ENCODE results near the gene PDGFA.

GRCh38 chr7:521221-522070 is 1.8 kb upstream of the PDGFA start:
- TF ChIP-seq REST (IDR thresholded peaks at IDR 0.05; ENCODE audit: insufficient read depth in 1 of 2, low read depth in 2 of 2, low read length in 2 of 2) (no peak), POLR2AphosphoS5 (IDR thresholded peaks at IDR 0.05; ENCODE audit: low read depth, low read length) (no peak)
